Prostate gland (tissue), 2 donors: ENCODE data around the gene AP2B1.

ENCODE experiments used
- POLR2AphosphoS5 ChIP-seq: sonication (generic); formaldehyde crosslinking; IDR thresholded peaks from one replicate; pipeline ENCODE4 v1.6.1; 2017; ENCODE audit warnings: antibody characterized with exemption
- TF ChIP-seq, protein P1 (sequence below), 4 experiments: fragments of 200-600 bp in 2 of 4; fragments of 450-650 bp in 2 of 4; sonication (generic) in 2 of 4; IDR thresholded peaks; 1 replicate in 3 of 4; 2 replicates in 1 of 4; pipeline ENCODE4 v1.5.1; 2016 to 2019; ENCODE audit warnings: antibody characterized with exemption in 4 of 4, mild to moderate bottlenecking in 2 of 4, moderate library complexity in 2 of 4

DNA sequence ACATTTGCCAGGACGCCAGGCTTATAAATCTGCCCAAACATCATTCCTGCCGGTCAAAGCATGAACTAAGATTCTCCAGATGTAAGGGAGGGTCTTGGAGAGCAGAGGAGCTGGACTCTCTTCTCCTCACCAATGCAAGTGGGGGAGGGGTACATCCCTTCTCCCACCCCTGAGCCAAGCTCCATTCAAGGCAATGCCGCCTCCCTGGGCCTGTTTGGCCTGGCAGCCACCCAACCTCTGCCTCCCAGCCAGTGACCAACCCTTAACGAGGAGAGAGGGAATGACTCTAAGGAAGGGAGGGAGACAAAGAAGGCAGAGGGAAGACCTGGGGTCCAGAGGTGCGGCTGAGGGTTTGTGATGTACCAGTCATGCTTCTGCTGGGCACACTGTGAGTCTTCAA lies 187.4 kb downstream of the AP2B1 start:
- TF ChIP-seq, protein P1, sequence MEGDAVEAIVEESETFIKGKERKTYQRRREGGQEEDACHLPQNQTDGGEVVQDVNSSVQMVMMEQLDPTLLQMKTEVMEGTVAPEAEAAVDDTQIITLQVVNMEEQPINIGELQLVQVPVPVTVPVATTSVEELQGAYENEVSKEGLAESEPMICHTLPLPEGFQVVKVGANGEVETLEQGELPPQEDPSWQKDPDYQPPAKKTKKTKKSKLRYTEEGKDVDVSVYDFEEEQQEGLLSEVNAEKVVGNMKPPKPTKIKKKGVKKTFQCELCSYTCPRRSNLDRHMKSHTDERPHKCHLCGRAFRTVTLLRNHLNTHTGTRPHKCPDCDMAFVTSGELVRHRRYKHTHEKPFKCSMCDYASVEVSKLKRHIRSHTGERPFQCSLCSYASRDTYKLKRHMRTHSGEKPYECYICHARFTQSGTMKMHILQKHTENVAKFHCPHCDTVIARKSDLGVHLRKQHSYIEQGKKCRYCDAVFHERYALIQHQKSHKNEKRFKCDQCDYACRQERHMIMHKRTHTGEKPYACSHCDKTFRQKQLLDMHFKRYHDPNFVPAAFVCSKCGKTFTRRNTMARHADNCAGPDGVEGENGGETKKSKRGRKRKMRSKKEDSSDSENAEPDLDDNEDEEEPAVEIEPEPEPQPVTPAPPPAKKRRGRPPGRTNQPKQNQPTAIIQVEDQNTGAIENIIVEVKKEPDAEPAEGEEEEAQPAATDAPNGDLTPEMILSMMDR (IDR thresholded peaks at IDR 0.05) = no peak
- TF ChIP-seq POLR2AphosphoS5 = peak; percentile 41
